H9 (cell line): ENCODE measurements around the gene RNF157. TPM values are rescaled to one million over a fixed set of nuclear protein-coding genes. Genes with fewer than 3 reads are reported as not detected.

Experiments used
- DNase-seq: peaks from one replicate; pipeline ENCODE4 v3.0.0-alpha.2; 2017
- H2AFZ ChIP-seq: one replicate; pipeline ENCODE4 v1.6.1; 2013; ENCODE audit warnings: mild to moderate bottlenecking, low read length, control low read depth, moderate library complexity
- H2AK5ac ChIP-seq: 2 replicates; pipeline ENCODE4 v1.6.1; 2013; ENCODE audit warnings: low read length, control low read depth, mixed read lengths; ENCODE audit not compliant: insufficient read length
- H2BK120ac ChIP-seq: one replicate; pipeline ENCODE4 v1.6.1; 2013; ENCODE audit warnings: low read depth, mild to moderate bottlenecking, low read length, control low read depth, inconsistent platforms; ENCODE audit not compliant: poor library complexity, severe bottlenecking
- H2BK12ac ChIP-seq: 2 replicates; pipeline ENCODE4 v1.6.1; 2013; ENCODE audit warnings: low read length, control low read depth, mixed read lengths, low read depth; ENCODE audit not compliant: insufficient read length
- H2BK15ac ChIP-seq: 2 replicates; pipeline ENCODE4 v1.6.1; 2013; ENCODE audit warnings: low read depth, low read length, control low read depth
- H2BK20ac ChIP-seq: one replicate; pipeline ENCODE4 v1.6.1; 2013; ENCODE audit warnings: low read depth, mild to moderate bottlenecking, low read length, control low read depth, inconsistent platforms; ENCODE audit not compliant: poor library complexity, severe bottlenecking
- H2BK5ac ChIP-seq: 2 replicates; pipeline ENCODE4 v1.6.1; 2013; ENCODE audit warnings: low read length, control low read depth, mixed read lengths; ENCODE audit not compliant: insufficient read length
- H3K14ac ChIP-seq: 2 replicates; pipeline ENCODE4 v1.6.1; 2013; ENCODE audit warnings: low read length, control low read depth; ENCODE audit not compliant: insufficient read depth
- H3K18ac ChIP-seq: 2 replicates; pipeline ENCODE4 v1.6.1; 2013; ENCODE audit warnings: low read depth, mild to moderate bottlenecking, mixed read lengths, low read length, control low read depth; ENCODE audit not compliant: insufficient read length
- H3K23ac ChIP-seq: 2 replicates; pipeline ENCODE4 v1.6.1; 2013; ENCODE audit warnings: low read length, control low read depth, mixed read lengths, low read depth; ENCODE audit not compliant: insufficient read length
- H3K23me2 ChIP-seq: 2 replicates; pipeline ENCODE4 v1.6.1; 2013; ENCODE audit warnings: low read depth, mild to moderate bottlenecking, mixed read lengths, low read length, control low read depth; ENCODE audit not compliant: insufficient read length, poor library complexity, severe bottlenecking
- H3K27ac ChIP-seq: 2 replicates; pipeline ENCODE4 v1.5.1; 2013; ENCODE audit warnings: low read length, control low read depth, mixed read lengths, low read depth; ENCODE audit not compliant: insufficient read length
- H3K27me3 ChIP-seq: 2 replicates; pipeline ENCODE4 v1.6.1; 2013; ENCODE audit warnings: low read length, control low read depth, inconsistent platforms; ENCODE audit not compliant: insufficient read depth
- H3K4ac ChIP-seq: 2 replicates; pipeline ENCODE4 v1.6.1; 2013; ENCODE audit warnings: low read depth, mild to moderate bottlenecking, control low read depth, inconsistent platforms, low read length, moderate library complexity
- H3K4me1 ChIP-seq: 2 replicates; pipeline ENCODE4 v1.6.1; 2013; ENCODE audit warnings: low read length, control low read depth, inconsistent platforms; ENCODE audit not compliant: insufficient read depth
- H3K4me2 ChIP-seq: 2 replicates; pipeline ENCODE4 v1.6.1; 2013; ENCODE audit warnings: low read length, control low read depth, mixed read lengths; ENCODE audit not compliant: insufficient read length, insufficient read depth
- H3K56ac ChIP-seq: 2 replicates; pipeline ENCODE4 v1.6.1; 2013; ENCODE audit warnings: low read depth, mild to moderate bottlenecking, mixed read lengths, low read length, control low read depth; ENCODE audit not compliant: insufficient read length
- H3K79me1 ChIP-seq: 2 replicates; pipeline ENCODE4 v1.6.1; 2013; ENCODE audit warnings: low read depth, mild to moderate bottlenecking, moderate library complexity, low read length, control low read depth, inconsistent platforms; ENCODE audit not compliant: insufficient read depth, poor library complexity, severe bottlenecking
- H3K79me2 ChIP-seq: 2 replicates; pipeline ENCODE4 v1.6.1; 2013; ENCODE audit warnings: low read length, control low read depth, inconsistent platforms; ENCODE audit not compliant: insufficient read depth
- H3K9ac ChIP-seq: 2 replicates; pipeline ENCODE4 v1.6.1; 2013; ENCODE audit warnings: low read length, control low read depth, mixed read lengths; ENCODE audit not compliant: insufficient read length; ENCODE audit errors: extremely low read depth
- H3K9me3 ChIP-seq: one replicate; pipeline ENCODE4 v1.6.1; 2013; ENCODE audit warnings: low read depth, low read length, inconsistent platforms; ENCODE audit not compliant: control insufficient read depth
- H3T11ph ChIP-seq: one replicate; pipeline ENCODE4 v1.6.1; 2013; ENCODE audit warnings: mild to moderate bottlenecking, low read length, control low read depth, inconsistent platforms
- H4K20me1 ChIP-seq: one replicate; pipeline ENCODE4 v1.6.1; 2013; ENCODE audit not compliant: control insufficient read depth, insufficient read length, insufficient read depth
- H4K5ac ChIP-seq: 2 replicates; pipeline ENCODE4 v1.6.1; 2013; ENCODE audit warnings: low read depth, mild to moderate bottlenecking, mixed read lengths, low read length, control low read depth; ENCODE audit not compliant: insufficient read length
- H4K8ac ChIP-seq: replicated peaks from 2 replicates; pipeline ENCODE4 v1.6.1; 2013; ENCODE audit warnings: low read length, control low read depth, mixed read lengths, low read depth; ENCODE audit not compliant: insufficient read length
- H4K91ac ChIP-seq: 2 replicates; pipeline ENCODE4 v1.6.1; 2013; ENCODE audit warnings: low read depth, mild to moderate bottlenecking, moderate library complexity, mixed read lengths, low read length, control low read depth; ENCODE audit not compliant: insufficient read length
- H3K27ac Mint-ChIP-seq, 3 experiments: 2 replicates in 2 of 3; 3 replicates in 1 of 3; pipeline ENCODE4 v1.8.0; 2020 to 2021; ENCODE audit warnings: mixed read lengths in 3 of 3, mild to moderate bottlenecking in 1 of 3, moderate library complexity in 1 of 3
- H3K27me3 Mint-ChIP-seq: 2 replicates; pipeline ENCODE4 v1.8.0; 2021; ENCODE audit warnings: low read depth, mild to moderate bottlenecking, moderate library complexity, mixed read lengths
- H3K36me3 Mint-ChIP-seq, 3 experiments: 2 replicates in 2 of 3; 3 replicates in 1 of 3; pipeline ENCODE4 v1.8.0; 2020 to 2021; ENCODE audit warnings: low read depth in 3 of 3, mixed read lengths in 3 of 3; ENCODE audit not compliant: insufficient read depth in 1 of 3
- H3K4me1 Mint-ChIP-seq, 2 experiments: 2 replicates each; pipeline ENCODE4 v1.8.0; 2020; ENCODE audit warnings: mixed read lengths in 2 of 2
- H3K4me3 Mint-ChIP-seq, 2 experiments: 2 replicates in 1 of 2; 3 replicates in 1 of 2; pipeline ENCODE4 v1.8.0; 2020 to 2021; ENCODE audit warnings: mild to moderate bottlenecking in 2 of 2, mixed read lengths in 2 of 2, moderate library complexity in 1 of 2
- H3K9me3 Mint-ChIP-seq, 2 experiments: 2 replicates in 1 of 2; 3 replicates in 1 of 2; pipeline ENCODE4 v1.8.0; 2020; ENCODE audit warnings: mild to moderate bottlenecking in 2 of 2, mixed read lengths in 2 of 2, moderate library complexity in 1 of 2
- CTCF ChIP-seq: fragments of 200-600 bp; sonication (generic); conservative IDR thresholded peaks from 3 replicates; pipeline ENCODE4 v1.8.0; 2021; ENCODE audit warnings: antibody characterized with exemption, mild to moderate bottlenecking
- WGBS: extraction: QIAGEN DNeasy Blood & Tissue Kit; methylation state at CpG from one replicate; pipeline ENCODE4 v1.1.7; 2013; ENCODE audit warnings: missing lambda C conversion rate, low lambda C conversion rate, mixed read lengths; ENCODE audit not compliant: insufficient read length; ENCODE audit errors: extremely low coverage; 5-methylcytosine and 5-hydroxymethylcytosine counted together
- total RNA-seq: library from RNA; stranded (reverse); gene quantifications from 2 replicates; pipeline ENCODE4 v1.2.1, GENCODE V29; 2021

The RNF157 gene
- total RNA-seq, 1 experiment from 2014 or later, result 9.9 TPM

GRCh38 chr17:76153202-76153601 lies 87.1 kb downstream of the RNF157 start:
- Histone ChIP-seq H2BK12ac (no peak overlapping the region), H3K27ac (no peak overlapping the region), H3K4me1 (peaks cover 2% of the 10 kb centered on the region; the same call in 1 of the 2 replicates), H3K79me1 (no peaks in the 10 kb centered on the region), H4K91ac (no peak overlapping the region), H2AFZ (no peak overlapping the region), H3K23me2 (no peaks in the 10 kb centered on the region), H4K5ac (no peak overlapping the region), H4K8ac (no peak overlapping the region), H3K9ac (no peak overlapping the region), H2BK15ac (no peak overlapping the region), H3K4ac (no peak overlapping the region), H3K79me2 (no peaks in the 10 kb centered on the region), H3T11ph (no peak overlapping the region), H3K14ac (no peak overlapping the region; the same call in 1 of the 2 replicates), H3K23ac (no peak overlapping the region), H2BK5ac (no peak overlapping the region), H2AK5ac (no peak overlapping the region), H3K9me3 (no peaks in the 10 kb centered on the region), H2BK20ac (no peak overlapping the region), H3K18ac (no peak overlapping the region), H3K27me3 (no peaks in the 10 kb centered on the region), H3K4me2 (no peak overlapping the region), H2BK120ac (no peak overlapping the region), H4K20me1 (no peaks in the 10 kb centered on the region), H3K56ac (no peak overlapping the region)
- WGBS, result no CpG with 5 or more reads among the region's 9 CpGs
- Mint-ChIP-seq H3K4me1 (peaks cover 28 to 37% of the 10 kb centered on the region in 2 experiments), H3K36me3 (no peaks in the 10 kb centered on the region; a peak in 2 of 7 replicates), H3K27ac (no peak overlapping the region), H3K4me3 (no peak overlapping the region), H3K9me3 (no peaks in the 10 kb centered on the region), H3K27me3 (no peaks in the 10 kb centered on the region; the same call in 1 of the 2 replicates)
- TF ChIP-seq CTCF, result no peak
- DNase-seq, result peak; percentile 62
